ENCODE results near the gene RNF5. TPM values are rescaled to one million over a fixed set of nuclear protein-coding genes. Genes with fewer than 3 reads are reported as not detected.

Gene RNF5
- polyA plus RNA-seq, 1 donor from 2014 or later: 369 TPM

- H3F3A ChIP-seq (ENCODE audit: insufficient read depth, low read length, poor library complexity, severe bottlenecking): peaks cover 3% of the 10 kb centered on the region
- no peak overlapping the region for H3K27ac ChIP-seq (ENCODE audit: low read length)
- H3K4me3 ChIP-seq (ENCODE audit: low read length): no peak overlapping the region
- TF ChIP-seq EZH2 (IDR thresholded peaks at IDR 0.05; ENCODE audit: borderline replicate concordance, insufficient read depth, low read length, poor library complexity, severe bottlenecking): no peak
- no peak for TF ChIP-seq CTCF (IDR thresholded peaks at IDR 0.05; ENCODE audit: poor library complexity, severe bottlenecking)
- no peak for TF ChIP-seq POLR2AphosphoS5 (IDR thresholded peaks at IDR 0.05)
- no peak for TF ChIP-seq TAF1 (IDR thresholded peaks at IDR 0.05; ENCODE audit: low read depth)
- TF ChIP-seq MXI1 (conservative IDR thresholded peaks at IDR 0.05; ENCODE audit: poor library complexity, severe bottlenecking): no peak
- no peak for TF ChIP-seq RAD21 (conservative IDR thresholded peaks at IDR 0.05)
- TF ChIP-seq SMC3 (conservative IDR thresholded peaks at IDR 0.05; ENCODE audit: poor library complexity): no peak
- no peak for TF ChIP-seq EP300 (conservative IDR thresholded peaks at IDR 0.05; ENCODE audit: poor library complexity, severe bottlenecking)
- no peak for TF ChIP-seq REST (IDR thresholded peaks at IDR 0.05; ENCODE audit: borderline replicate concordance)
- no peaks in the 10 kb centered on the region for H4K20me1 ChIP-seq (ENCODE audit: insufficient read depth)
- peaks cover 19% of the 10 kb centered on the region for H3K79me2 ChIP-seq (replicated peaks; ENCODE audit: insufficient read depth, low read length)
- no peaks in the 10 kb centered on the region for H3K36me3 ChIP-seq (ENCODE audit: insufficient read depth, low read length)
- no peak overlapping the region for H3K9ac ChIP-seq (ENCODE audit: low read length)
- no peaks in the 10 kb centered on the region for H3K9me2 ChIP-seq (ENCODE audit: insufficient read depth, low read length)
- H3K27me3 ChIP-seq (ENCODE audit: insufficient read depth, low read depth, low read length): no peaks in the 10 kb centered on the region
- H3K4me2 ChIP-seq (ENCODE audit: low read length): no peak overlapping the region
- no peak overlapping the region for H2AFZ ChIP-seq (ENCODE audit: low read depth, low read length)
- no peaks in the 10 kb centered on the region for H3K9me3 ChIP-seq (ENCODE audit: low read length)
These were observed 3.8 kb downstream of the RNF5 start for GRCh38 chr6:32181915-32182529.

- Histone ChIP-seq H3K9me3 (ENCODE audit: low read length) (no peaks in the 10 kb centered on the region), H3K4me2 (ENCODE audit: low read length) (no peak overlapping the region), H3K79me2 (replicated peaks; ENCODE audit: insufficient read depth, low read length) (peaks cover 19% of the 10 kb centered on the region), H2AFZ (ENCODE audit: low read depth, low read length) (no peak overlapping the region), H4K20me1 (ENCODE audit: insufficient read depth) (no peaks in the 10 kb centered on the region), H3K9me2 (ENCODE audit: insufficient read depth, low read length) (no peaks in the 10 kb centered on the region), H3K27me3 (ENCODE audit: insufficient read depth, low read depth, low read length) (no peaks in the 10 kb centered on the region), H3F3A (ENCODE audit: insufficient read depth, low read length, poor library complexity, severe bottlenecking) (no peaks in the 10 kb centered on the region), H3K4me3 (ENCODE audit: low read length) (no peak overlapping the region), H3K27ac (ENCODE audit: low read length) (no peak overlapping the region), H3K9ac (ENCODE audit: low read length) (no peak overlapping the region), H3K36me3 (ENCODE audit: insufficient read depth, low read length) (no peaks in the 10 kb centered on the region)
- TF ChIP-seq RAD21 (conservative IDR thresholded peaks at IDR 0.05) (no peak), POLR2AphosphoS5 (IDR thresholded peaks at IDR 0.05) (no peak), MXI1 (conservative IDR thresholded peaks at IDR 0.05; ENCODE audit: poor library complexity, severe bottlenecking) (no peak), EP300 (conservative IDR thresholded peaks at IDR 0.05; ENCODE audit: poor library complexity, severe bottlenecking) (no peak), EZH2 (IDR thresholded peaks at IDR 0.05; ENCODE audit: borderline replicate concordance, insufficient read depth, low read length, poor library complexity, severe bottlenecking) (no peak), REST (IDR thresholded peaks at IDR 0.05; ENCODE audit: borderline replicate concordance) (no peak), TAF1 (IDR thresholded peaks at IDR 0.05; ENCODE audit: low read depth) (no peak), CTCF (IDR thresholded peaks at IDR 0.05; ENCODE audit: poor library complexity, severe bottlenecking) (no peak), SMC3 (conservative IDR thresholded peaks at IDR 0.05; ENCODE audit: poor library complexity) (no peak)
These were observed 4.4 kb downstream of the RNF5 start for GRCh38 chr6:32182555-32182981.
